ENCODE measurements around the gene TAF11. TPM values are rescaled to one million over a fixed set of nuclear protein-coding genes. Genes with fewer than 3 reads are reported as not detected.
"Not testable (repeated sequence)": the region's sequence is repeated elsewhere in the genome, so short reads cannot be mapped to it uniquely, and the experiment has no call there.

Gene TAF11
- total and polyA plus RNA-seq, 7 donors = 17.4 to 71.8 (median 25.8) TPM

- no peaks in the 10 kb centered on the region for H3K27me3 ChIP-seq (ENCODE audit: insufficient read depth in 3 of 3, low read length in 2 of 3)
- no peak for DNase-seq
- peaks cover 7% of the 10 kb centered on the region for H3K4me1 ChIP-seq
- intact Hi-C loops (cut with DNase I) = no loop called here
- no peak overlapping the region for H3K27ac ChIP-seq
- ATAC-seq = no peak
- H3K9me3 ChIP-seq = no peaks in the 10 kb centered on the region
- WGBS, 3 donors = 95 to 98% (median 96%) methylated on average over 5 of the region's 5 CpGs
- TF ChIP-seq, protein P1, sequence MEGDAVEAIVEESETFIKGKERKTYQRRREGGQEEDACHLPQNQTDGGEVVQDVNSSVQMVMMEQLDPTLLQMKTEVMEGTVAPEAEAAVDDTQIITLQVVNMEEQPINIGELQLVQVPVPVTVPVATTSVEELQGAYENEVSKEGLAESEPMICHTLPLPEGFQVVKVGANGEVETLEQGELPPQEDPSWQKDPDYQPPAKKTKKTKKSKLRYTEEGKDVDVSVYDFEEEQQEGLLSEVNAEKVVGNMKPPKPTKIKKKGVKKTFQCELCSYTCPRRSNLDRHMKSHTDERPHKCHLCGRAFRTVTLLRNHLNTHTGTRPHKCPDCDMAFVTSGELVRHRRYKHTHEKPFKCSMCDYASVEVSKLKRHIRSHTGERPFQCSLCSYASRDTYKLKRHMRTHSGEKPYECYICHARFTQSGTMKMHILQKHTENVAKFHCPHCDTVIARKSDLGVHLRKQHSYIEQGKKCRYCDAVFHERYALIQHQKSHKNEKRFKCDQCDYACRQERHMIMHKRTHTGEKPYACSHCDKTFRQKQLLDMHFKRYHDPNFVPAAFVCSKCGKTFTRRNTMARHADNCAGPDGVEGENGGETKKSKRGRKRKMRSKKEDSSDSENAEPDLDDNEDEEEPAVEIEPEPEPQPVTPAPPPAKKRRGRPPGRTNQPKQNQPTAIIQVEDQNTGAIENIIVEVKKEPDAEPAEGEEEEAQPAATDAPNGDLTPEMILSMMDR (IDR thresholded peaks at IDR 0.05) = no peak
- H3K36me3 ChIP-seq (ENCODE audit: insufficient read depth in 1 of 2, low read depth in 1 of 2) = no peaks in the 10 kb centered on the region
- no peak overlapping the region for H3K4me3 ChIP-seq
Measured at GRCh38 chr6:34901930-34902329, 14.1 kb upstream of the TAF11 start.

- Histone ChIP-seq H3K27ac (no peak overlapping the region), H3K9me3 (no peaks in the 10 kb centered on the region), H3K36me3 (ENCODE audit: insufficient read depth in 1 of 2, low read depth in 1 of 2) (no peaks in the 10 kb centered on the region), H3K4me3 (no peak overlapping the region), H3K27me3 (ENCODE audit: insufficient read depth in 3 of 3, low read length in 2 of 3) (no peaks in the 10 kb centered on the region), H3K4me1 (peaks cover 7% of the 10 kb centered on the region)
- ATAC-seq (no peak), DNase-seq (no peak)
- TF ChIP-seq, protein P1 (IDR thresholded peaks at IDR 0.05) = no peak
- WGBS, 3 donors = 78 to 91% (median 90%) methylated on average over 4 of the region's 4 CpGs
- intact Hi-C loops (cut with DNase I) = no loop called here
Measured at GRCh38 chr6:34900321-34901031, 12.6 kb upstream of the TAF11 start.

DNA sequence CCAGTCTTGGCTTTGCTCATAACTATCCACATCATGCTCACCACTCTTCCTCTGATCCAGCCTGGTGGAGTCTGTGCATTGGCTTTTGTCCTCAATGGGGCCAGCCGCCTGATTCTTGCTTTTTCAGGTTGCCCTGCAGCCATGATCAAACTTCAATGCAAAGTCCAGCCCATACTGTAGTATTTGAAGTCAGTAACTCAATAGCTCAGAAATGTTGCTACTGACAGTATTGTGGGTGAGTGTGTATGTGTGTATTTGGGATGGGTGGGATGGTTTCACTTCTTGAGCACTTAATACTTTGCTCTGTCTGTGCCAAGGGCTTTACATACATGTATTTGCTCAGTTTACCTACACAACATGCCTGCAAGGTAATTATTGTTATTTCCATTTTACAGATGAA is 11.9 kb upstream of the TAF11 start:
- H3K27ac ChIP-seq; H3K36me3 ChIP-seq (ENCODE audit: insufficient read depth in 1 of 2, low read depth in 1 of 2); H3K4me3 ChIP-seq; ATAC-seq; intact Hi-C loops (cut with DNase I); DNase-seq; H3K27me3 ChIP-seq (ENCODE audit: insufficient read depth in 3 of 3, low read length in 2 of 3); H3K9me3 ChIP-seq; H3K4me1 ChIP-seq: not testable (repeated sequence)
- WGBS, 3 donors = 86 to 100% (median 100%) methylated on average over 1 of the region's 1 CpG

DNA sequence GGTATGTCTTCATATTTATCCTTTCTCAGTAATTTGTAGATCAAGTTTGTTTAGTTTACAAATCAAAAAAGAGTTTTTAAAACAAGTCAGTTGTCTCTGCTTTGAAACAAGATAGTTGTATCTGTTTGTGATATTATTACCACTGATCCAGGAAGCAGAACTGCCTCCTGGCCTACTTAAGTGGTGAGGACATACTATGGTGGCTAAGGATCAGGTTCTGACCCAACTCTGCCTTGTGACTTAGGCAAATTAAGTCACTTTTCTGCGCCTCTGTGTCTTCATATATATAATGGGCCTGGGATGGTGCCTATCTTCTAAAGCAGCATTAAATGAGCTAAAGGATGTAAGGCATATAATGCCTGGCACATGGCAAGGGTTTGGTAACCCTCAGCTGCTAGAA is 9.9 kb upstream of the TAF11 start:
- H3K27ac ChIP-seq = no peak overlapping the region

GRCh38 chr6:34897130-34897529 is 9.3 kb upstream of the TAF11 start:
- Histone ChIP-seq H3K27ac (no peak overlapping the region), H3K9me3 (no peaks in the 10 kb centered on the region), H3K4me1 (peaks cover 7% of the 10 kb centered on the region), H3K4me3 (no peak overlapping the region), H3K27me3 (ENCODE audit: insufficient read depth in 3 of 3, low read length in 2 of 3) (no peaks in the 10 kb centered on the region), H3K36me3 (ENCODE audit: insufficient read depth in 1 of 2, low read depth in 1 of 2) (no peaks in the 10 kb centered on the region)
- no peak for DNase-seq
- no peak for ATAC-seq
- WGBS, 3 donors = 43 to 57% (median 56%) methylated on average over 1 of the region's 1 CpG
- TF ChIP-seq, protein P1 (IDR thresholded peaks at IDR 0.05) = no peak
- intact Hi-C loops (cut with DNase I) = no loop called here

More for the DNA sequence above, 9.9 kb upstream of the TAF11 start:
- H3K9me3 ChIP-seq = no peaks in the 10 kb centered on the region
- no peaks in the 10 kb centered on the region for H3K36me3 ChIP-seq (ENCODE audit: insufficient read depth in 1 of 2, low read depth in 1 of 2)
- intact Hi-C loops (cut with DNase I) = no loop called here
- H3K4me1 ChIP-seq = peaks cover 7% of the 10 kb centered on the region
- WGBS, 3 donors = 91 to 97% (median 92%) methylated on average over 1 of the region's 1 CpG
- DNase-seq (no peak), ATAC-seq (peak in 2 of 4 donors; percentile 47 to 48)
- TF ChIP-seq, protein P1 (IDR thresholded peaks at IDR 0.05) = no peak
- no peak overlapping the region for H3K4me3 ChIP-seq
- no peaks in the 10 kb centered on the region for H3K27me3 ChIP-seq (ENCODE audit: insufficient read depth in 3 of 3, low read length in 2 of 3)
